Dendritic cell treated with granulocyte-macrophage colony-stimulating factor and Interleukin-4, amounts not matched to agents 40 ng/mL and 50 ng/mL, for 4 days (primary cell): ENCODE measurements around the gene OTUD7B.

ENCODE experiments used
- H3K27ac Mint-ChIP-seq: one replicate; pipeline ENCODE4 v1.8.0; 2022; ENCODE audit warnings: mild to moderate bottlenecking, mixed read lengths
- H3K27me3 Mint-ChIP-seq: one replicate; pipeline ENCODE4 v1.8.0; 2022; ENCODE audit warnings: mild to moderate bottlenecking, mixed read lengths
- H3K36me3 Mint-ChIP-seq: one replicate; pipeline ENCODE4 v1.8.0; 2022; ENCODE audit warnings: low read depth, mixed read lengths
- H3K4me1 Mint-ChIP-seq: one replicate; pipeline ENCODE4 v1.8.0; 2022; ENCODE audit warnings: low read depth, mixed read lengths
- H3K4me3 Mint-ChIP-seq: one replicate; pipeline ENCODE4 v1.8.0; 2022; ENCODE audit warnings: mild to moderate bottlenecking, moderate library complexity, mixed read lengths
- H3K9me3 Mint-ChIP-seq: one replicate; pipeline ENCODE4 v1.8.0; 2022; ENCODE audit warnings: mixed read lengths
- intact Hi-C: fragments of 100-400 bp; cut with micrococcal nuclease; formaldehyde crosslinking; loops from one replicate; pipeline ENCODE4 v1.15.0; 2022

Gene OTUD7B

DNA sequence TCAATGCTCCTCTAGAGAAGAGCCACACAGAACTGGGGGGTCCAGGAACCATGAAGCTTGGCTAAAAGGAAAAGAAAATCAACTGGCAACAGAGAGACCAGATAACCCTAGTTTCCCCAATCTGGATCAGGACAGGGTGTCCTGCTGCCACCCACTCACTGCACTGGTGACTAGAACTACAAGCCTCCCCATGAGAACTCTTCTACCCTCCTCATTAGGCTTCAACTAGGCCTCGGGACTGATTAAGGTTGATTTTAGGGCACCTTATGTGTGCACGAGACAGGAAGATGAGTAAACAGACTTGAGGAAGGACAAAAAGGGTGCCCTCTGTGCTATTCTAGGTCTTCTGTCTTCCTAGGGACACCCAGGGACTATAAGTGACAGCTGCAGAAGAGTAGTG, 80.7 kb downstream of the OTUD7B start:
- intact Hi-C loops, result no loop called here
- H3K9me3 Mint-ChIP-seq, result no peaks in the 10 kb centered on the region
- H3K4me1 Mint-ChIP-seq, result peaks cover 82% of the 10 kb centered on the region
- H3K27ac Mint-ChIP-seq, result peak overlapping the region; percentile 89
- H3K4me3 Mint-ChIP-seq, result no peak overlapping the region
- peaks cover 32% of the 10 kb centered on the region for H3K36me3 Mint-ChIP-seq
- H3K27me3 Mint-ChIP-seq, result no peaks in the 10 kb centered on the region

GRCh38 chr1:149928401-149928724, 82.2 kb downstream of the OTUD7B start:
- intact Hi-C loops, result no loop called here
- Mint-ChIP-seq H3K27ac (peak overlapping the region; percentile 89), H3K4me1 (peaks cover 80% of the 10 kb centered on the region), H3K9me3 (no peaks in the 10 kb centered on the region), H3K36me3 (peaks cover 47% of the 10 kb centered on the region), H3K27me3 (no peaks in the 10 kb centered on the region), H3K4me3 (peak overlapping the region; percentile 99)

GRCh38 chr1:149927563-149928400, 82.7 kb downstream of the OTUD7B start, which contains the start of gene SF3B4:
Gene SF3B4 (minus strand): TSS chr1:149927803. CDS start chr1:149927759, 44 bp downstream.
- peak within 1 kb of the TSS; percentile 89 for H3K27ac Mint-ChIP-seq
- peaks cover 53% of the 10 kb centered on the region for H3K36me3 Mint-ChIP-seq
- no peaks in the 10 kb centered on the region for H3K27me3 Mint-ChIP-seq
- peaks cover 82% of the 10 kb centered on the region for H3K4me1 Mint-ChIP-seq
- no peaks in the 10 kb centered on the region for H3K9me3 Mint-ChIP-seq
- H3K4me3 Mint-ChIP-seq, result peak within 1 kb of the TSS; percentile 99
- intact Hi-C loops, result loop anchor here (1.0 kb wide), 1 partner anchor 28 kb away; the partner anchor contains the start of gene BOLA1

DNA sequence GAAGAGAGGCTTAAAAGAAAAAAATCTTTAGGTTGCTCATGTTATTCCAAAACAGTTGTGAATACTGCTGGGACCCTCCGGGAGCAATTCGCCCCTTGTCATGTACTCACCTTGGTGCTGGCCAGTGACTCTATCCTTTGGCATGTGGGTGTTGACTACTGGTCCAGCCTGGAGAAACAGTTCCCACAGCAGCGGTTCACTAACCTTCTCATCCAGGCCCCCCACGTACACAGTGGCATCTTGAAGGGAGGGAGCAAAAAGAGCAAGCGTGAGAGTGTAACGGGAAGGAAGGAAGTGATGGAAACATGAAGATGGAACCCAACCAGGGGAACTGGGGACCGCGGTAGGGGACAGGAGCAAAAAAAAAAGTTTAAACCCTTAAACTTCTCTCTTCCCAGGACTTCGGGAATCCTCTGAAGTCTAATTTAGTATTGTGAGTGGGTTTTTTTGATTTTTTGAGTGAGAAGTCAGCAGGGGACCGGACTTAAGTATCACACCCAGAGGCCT, 83.4 kb downstream of the OTUD7B start:
- H3K27ac Mint-ChIP-seq, result peak overlapping the region; percentile 89
- intact Hi-C loops, result loop anchor here (1.0 kb wide), 1 partner anchor 28 kb away; the partner anchor contains the start of gene BOLA1
- H3K9me3 Mint-ChIP-seq, result no peaks in the 10 kb centered on the region
- peaks cover 80% of the 10 kb centered on the region for H3K4me1 Mint-ChIP-seq
- H3K27me3 Mint-ChIP-seq, result no peaks in the 10 kb centered on the region
- H3K36me3 Mint-ChIP-seq, result peaks cover 60% of the 10 kb centered on the region
- H3K4me3 Mint-ChIP-seq, result peak overlapping the region; percentile 99

- Mint-ChIP-seq H3K4me1 (peaks cover 71% of the 10 kb centered on the region), H3K4me3 (no peak overlapping the region), H3K9me3 (no peaks in the 10 kb centered on the region), H3K27me3 (no peaks in the 10 kb centered on the region), H3K27ac (no peak overlapping the region), H3K36me3 (peaks cover 66% of the 10 kb centered on the region)
- intact Hi-C loops, result no loop called here
Measured at GRCh38 chr1:149926296-149926695, 84.2 kb downstream of the OTUD7B start.

GRCh38 chr1:149925751-149926150, 84.8 kb downstream of the OTUD7B start:
- Mint-ChIP-seq H3K4me1 (peaks cover 66% of the 10 kb centered on the region), H3K27me3 (no peaks in the 10 kb centered on the region), H3K27ac (no peak overlapping the region), H3K36me3 (peaks cover 66% of the 10 kb centered on the region), H3K9me3 (no peaks in the 10 kb centered on the region), H3K4me3 (no peak overlapping the region)
- intact Hi-C loops, result no loop called here

GRCh38 chr1:149925345-149925744, 85.2 kb downstream of the OTUD7B start:
- Mint-ChIP-seq H3K27ac (no peak overlapping the region), H3K9me3 (no peaks in the 10 kb centered on the region), H3K4me1 (peaks cover 62% of the 10 kb centered on the region), H3K36me3 (peaks cover 66% of the 10 kb centered on the region), H3K27me3 (no peaks in the 10 kb centered on the region), H3K4me3 (no peak overlapping the region)
- intact Hi-C loops, result no loop called here

DNA sequence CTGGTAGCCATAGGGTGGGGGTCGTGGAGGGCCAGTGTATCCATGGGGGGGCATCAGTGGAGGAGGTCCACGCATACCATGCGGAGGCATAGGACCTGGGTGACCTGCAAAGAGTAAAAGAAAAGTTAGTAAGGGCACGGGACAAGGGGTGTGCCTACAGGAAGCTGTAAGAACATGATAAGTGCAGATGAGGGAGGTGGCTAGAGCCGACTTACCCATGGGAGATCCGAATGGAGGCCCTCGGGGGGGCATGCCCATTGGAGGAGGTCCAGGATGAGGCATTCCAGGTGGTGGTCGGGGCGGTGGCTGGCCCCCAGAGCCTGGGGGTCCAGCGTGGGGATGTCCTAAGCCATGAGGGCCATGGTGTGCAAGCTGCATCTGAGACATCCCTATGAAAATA, 86.9 kb downstream of the OTUD7B start:
- peaks cover 45% of the 10 kb centered on the region for H3K4me1 Mint-ChIP-seq
- no peak overlapping the region for H3K27ac Mint-ChIP-seq
- H3K4me3 Mint-ChIP-seq, result no peak overlapping the region
- peaks cover 2% of the 10 kb centered on the region for H3K27me3 Mint-ChIP-seq
- H3K36me3 Mint-ChIP-seq, result peaks cover 66% of the 10 kb centered on the region
- no peaks in the 10 kb centered on the region for H3K9me3 Mint-ChIP-seq
- intact Hi-C loops, result no loop called here

DNA sequence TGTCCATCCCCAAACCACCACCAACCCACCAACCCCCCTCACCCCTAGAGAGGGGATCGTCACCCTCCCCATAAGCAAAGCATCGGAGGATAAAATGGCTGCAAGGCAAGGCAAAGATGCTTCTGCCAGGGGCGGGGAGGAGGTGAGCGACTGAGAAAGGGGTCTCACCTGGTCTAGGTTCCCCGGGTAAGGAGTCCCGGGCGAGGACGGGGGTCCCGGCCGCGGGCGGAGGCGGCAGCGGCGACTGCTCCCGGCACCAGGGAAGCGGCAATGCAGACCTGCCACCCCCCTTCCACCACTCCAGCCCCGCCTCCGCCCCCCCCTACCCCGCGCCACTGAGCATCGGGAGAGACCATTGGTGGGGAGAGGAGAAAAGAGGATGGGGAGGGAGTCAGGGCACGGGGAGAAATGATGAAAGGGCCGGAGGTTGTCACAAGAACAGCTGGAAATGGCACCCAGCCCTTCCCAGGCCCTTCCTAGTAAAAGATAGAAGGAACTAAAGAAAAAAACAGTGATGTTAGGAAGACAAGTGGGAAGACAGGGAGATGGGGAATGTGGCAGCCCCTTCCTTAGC, 92.9 kb downstream of the OTUD7B start, which contains the start of gene SV2A:
TSS of gene SV2A (minus strand) at position 274 of the 574 bp plus-strand sequence. CDS start 4,004 bp downstream, outside the sequence.
- intact Hi-C loops, result no loop called here
- H3K4me1 Mint-ChIP-seq, result peaks cover 29% of the 10 kb centered on the region
- H3K27me3 Mint-ChIP-seq, result peaks cover 29% of the 10 kb centered on the region
- H3K36me3 Mint-ChIP-seq, result peaks cover 12% of the 10 kb centered on the region
- no peak within 1 kb of the TSS for H3K4me3 Mint-ChIP-seq
- no peak within 1 kb of the TSS for H3K27ac Mint-ChIP-seq
- no peaks in the 10 kb centered on the region for H3K9me3 Mint-ChIP-seq

DNA sequence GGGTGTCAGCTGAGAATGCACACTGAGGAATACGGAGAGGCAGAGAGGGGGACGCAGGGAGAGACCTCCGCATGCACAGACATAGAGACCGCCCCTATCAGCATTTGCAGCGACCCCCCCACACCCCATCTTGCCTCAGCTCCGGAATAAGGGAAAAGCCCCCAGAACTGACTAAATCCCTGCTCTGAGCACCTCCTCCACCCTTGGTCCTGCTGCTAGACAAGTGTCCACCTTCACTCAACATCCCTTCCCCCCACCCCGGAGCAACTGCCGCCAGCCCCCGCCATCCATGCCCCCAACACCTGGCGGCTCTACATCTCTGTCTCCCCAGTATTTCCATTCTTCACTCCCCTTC, 93.7 kb downstream of the OTUD7B start:
- Mint-ChIP-seq H3K27me3 (peaks cover 32% of the 10 kb centered on the region), H3K36me3 (peaks cover 4% of the 10 kb centered on the region), H3K9me3 (no peaks in the 10 kb centered on the region), H3K27ac (no peak overlapping the region), H3K4me3 (no peak overlapping the region), H3K4me1 (peaks cover 29% of the 10 kb centered on the region)
- intact Hi-C loops, result no loop called here

DNA sequence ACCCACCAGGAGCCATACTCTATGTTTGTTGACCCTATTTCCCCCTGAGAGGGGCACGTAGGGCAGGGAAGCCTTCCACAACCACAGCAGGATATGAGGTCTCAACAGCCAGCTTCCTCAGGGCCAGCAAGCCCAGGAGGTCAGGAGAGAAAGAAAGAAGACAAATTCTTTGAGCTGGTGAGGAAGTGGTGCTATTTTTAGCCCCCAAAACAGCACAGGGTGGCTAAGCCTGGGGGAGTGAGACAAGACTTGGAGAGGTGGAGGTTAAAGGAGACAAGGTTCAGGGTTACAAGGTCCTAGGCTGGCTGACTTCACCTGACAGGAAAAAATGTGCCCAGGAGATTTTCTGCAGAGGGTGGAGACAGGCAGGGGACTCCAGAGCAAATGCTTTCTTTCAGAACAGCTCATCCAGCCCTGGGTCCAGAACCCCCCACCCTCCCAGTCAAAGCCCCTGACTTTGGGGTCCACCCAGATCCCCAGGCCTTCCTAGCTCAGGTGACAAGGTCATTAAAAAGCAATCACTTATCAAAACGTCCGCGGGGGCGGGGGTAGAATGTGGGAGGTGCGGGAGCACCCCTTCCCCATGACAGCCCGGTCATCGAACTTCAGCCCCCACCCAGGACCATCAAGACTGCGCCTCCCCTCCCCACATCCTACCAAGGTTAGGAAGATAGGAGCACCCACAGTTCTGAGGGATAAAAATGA, 94.2 kb downstream of the OTUD7B start:
- H3K4me1 Mint-ChIP-seq, result peaks cover 29% of the 10 kb centered on the region
- H3K27me3 Mint-ChIP-seq, result peaks cover 34% of the 10 kb centered on the region
- H3K36me3 Mint-ChIP-seq, result no peaks in the 10 kb centered on the region
- H3K9me3 Mint-ChIP-seq, result no peaks in the 10 kb centered on the region
- H3K27ac Mint-ChIP-seq, result no peak overlapping the region
- intact Hi-C loops, result no loop called here
- no peak overlapping the region for H3K4me3 Mint-ChIP-seq

DNA sequence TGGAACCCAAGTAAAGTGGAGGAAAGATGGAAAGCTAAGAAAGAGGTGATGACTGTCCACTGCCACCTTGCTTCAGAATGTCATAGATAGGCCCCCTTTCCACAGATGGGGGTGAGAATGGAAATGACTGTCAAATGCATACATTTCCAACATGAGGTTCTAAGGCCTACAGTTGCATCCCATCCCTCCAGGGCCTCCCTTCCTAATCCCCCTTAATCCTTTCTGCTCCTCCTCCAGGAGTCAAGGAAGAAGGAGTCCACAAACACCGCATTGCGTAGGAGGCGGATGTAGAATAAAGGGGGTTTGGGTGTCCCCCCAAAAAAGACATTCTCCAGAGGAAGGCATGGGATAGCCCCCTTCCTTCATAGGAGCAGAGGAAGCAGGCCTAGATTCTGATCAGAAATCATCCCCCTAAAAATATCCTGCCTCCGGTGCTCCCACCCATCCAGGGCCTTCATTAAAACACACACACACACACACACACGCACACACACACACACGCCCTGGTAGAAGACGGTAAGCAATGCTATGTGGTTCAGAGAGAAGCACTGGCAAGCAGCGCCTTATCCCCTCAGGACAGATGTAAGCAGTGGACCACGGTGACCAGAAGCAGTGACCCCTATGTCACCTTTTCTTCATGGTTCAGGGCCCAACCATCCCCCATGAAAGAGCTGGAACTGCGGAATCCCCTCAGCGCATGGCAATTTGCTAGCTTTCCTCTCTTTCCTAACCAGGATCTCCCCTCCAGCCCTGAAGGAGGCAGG, 94.9 kb downstream of the OTUD7B start:
- Mint-ChIP-seq H3K27me3 (peaks cover 34% of the 10 kb centered on the region), H3K36me3 (no peaks in the 10 kb centered on the region), H3K4me3 (no peak overlapping the region), H3K9me3 (no peaks in the 10 kb centered on the region), H3K4me1 (peaks cover 29% of the 10 kb centered on the region), H3K27ac (no peak overlapping the region)
- intact Hi-C loops, result no loop called here

DNA sequence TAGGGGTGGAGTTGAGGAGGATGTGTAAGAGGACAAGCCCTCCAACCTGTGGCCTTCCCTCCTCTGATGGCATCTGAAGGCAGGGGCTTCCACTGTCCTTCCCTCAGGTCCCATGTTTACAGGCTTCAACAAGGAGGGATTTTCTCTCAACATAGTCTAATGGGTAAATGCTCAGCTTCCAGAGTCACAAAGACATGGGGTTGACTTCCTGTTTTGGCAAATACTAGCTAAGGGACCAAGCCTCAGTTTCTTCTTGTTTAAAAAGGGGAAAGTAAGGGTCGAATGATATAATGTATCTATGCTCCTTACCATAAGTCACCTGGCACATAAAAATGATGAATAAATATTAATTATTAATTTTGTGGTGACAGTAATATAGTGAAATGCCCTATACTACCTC, 96.0 kb downstream of the OTUD7B start:
- Mint-ChIP-seq H3K36me3 (no peaks in the 10 kb centered on the region), H3K27ac (no peak overlapping the region), H3K27me3 (peaks cover 34% of the 10 kb centered on the region), H3K4me3 (no peak overlapping the region), H3K4me1 (peaks cover 29% of the 10 kb centered on the region), H3K9me3 (no peaks in the 10 kb centered on the region)
- intact Hi-C loops, result no loop called here
